DOHH2 (cell line): ENCODE measurements around the gene CTDSPL.

Experiments
- EZH2phosphoT487 ChIP-seq: fragments of 200-600 bp; sonication (generic); IDR thresholded peaks from 2 replicates; pipeline ENCODE4 v1.6.1; 2017; ENCODE audit warnings: borderline replicate concordance, mild to moderate bottlenecking, antibody characterized with exemption, low read length, moderate library complexity, mixed read lengths
- TF ChIP-seq, protein P1 (sequence below): fragments of 200-600 bp; sonication (generic); IDR thresholded peaks from one replicate; pipeline ENCODE4 v1.5.1; 2014; ENCODE audit warnings: antibody characterized with exemption, mild to moderate bottlenecking, low read depth, low read length; ENCODE audit not compliant: poor library complexity, severe bottlenecking

- TF ChIP-seq, protein P1, sequence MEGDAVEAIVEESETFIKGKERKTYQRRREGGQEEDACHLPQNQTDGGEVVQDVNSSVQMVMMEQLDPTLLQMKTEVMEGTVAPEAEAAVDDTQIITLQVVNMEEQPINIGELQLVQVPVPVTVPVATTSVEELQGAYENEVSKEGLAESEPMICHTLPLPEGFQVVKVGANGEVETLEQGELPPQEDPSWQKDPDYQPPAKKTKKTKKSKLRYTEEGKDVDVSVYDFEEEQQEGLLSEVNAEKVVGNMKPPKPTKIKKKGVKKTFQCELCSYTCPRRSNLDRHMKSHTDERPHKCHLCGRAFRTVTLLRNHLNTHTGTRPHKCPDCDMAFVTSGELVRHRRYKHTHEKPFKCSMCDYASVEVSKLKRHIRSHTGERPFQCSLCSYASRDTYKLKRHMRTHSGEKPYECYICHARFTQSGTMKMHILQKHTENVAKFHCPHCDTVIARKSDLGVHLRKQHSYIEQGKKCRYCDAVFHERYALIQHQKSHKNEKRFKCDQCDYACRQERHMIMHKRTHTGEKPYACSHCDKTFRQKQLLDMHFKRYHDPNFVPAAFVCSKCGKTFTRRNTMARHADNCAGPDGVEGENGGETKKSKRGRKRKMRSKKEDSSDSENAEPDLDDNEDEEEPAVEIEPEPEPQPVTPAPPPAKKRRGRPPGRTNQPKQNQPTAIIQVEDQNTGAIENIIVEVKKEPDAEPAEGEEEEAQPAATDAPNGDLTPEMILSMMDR = peak; percentile 98
- no peak for TF ChIP-seq EZH2phosphoT487
Observed at GRCh38 chr3:38003371-38003816, 141.7 kb downstream of the CTDSPL start.
